ENCODE results near the gene RNU2-1.
"Not testable (repeated sequence)": the region's sequence is repeated elsewhere in the genome, so short reads cannot be mapped to it uniquely, and the experiment has no call there.

GRCh38 chr17:43231205-43232020, 2.4 kb downstream of the RNU2-1 start:
- not testable (repeated sequence) for TF ChIP-seq CTCF (IDR thresholded peaks at IDR 0.05); POLR2AphosphoS5 (IDR thresholded peaks at IDR 0.05; ENCODE audit: low read depth, low read length)
